LNCaP clone FGC (cell line): ENCODE measurements around the gene ARHGAP21.
A peak's percentile ranks its signal among the peaks of the same experiment; 100 is the strongest.

Experiments used
- DNase-seq: peaks from one replicate; pipeline ENCODE4 v3.0.0-alpha.2; 2011; ENCODE audit warnings: low read depth
- H3K4me3 ChIP-seq: 2 replicates; pipeline ENCODE4 v1.5.1; 2011; ENCODE audit warnings: mild to moderate bottlenecking, low read depth, low read length, control low read depth
- CTCF ChIP-seq: IDR thresholded peaks from 2 replicates; pipeline ENCODE4 v1.5.1; 2012; ENCODE audit warnings: mild to moderate bottlenecking; ENCODE audit not compliant: control insufficient read depth, insufficient read depth; ENCODE audit errors: extremely low read depth

Gene ARHGAP21

GRCh38 chr10:24722676-24723385, 856 bp downstream of the ARHGAP21 start:
- DNase-seq: no peak
- TF ChIP-seq CTCF: no peak
- peak overlapping the region; percentile 76 for H3K4me3 ChIP-seq

- no peak for DNase-seq
- TF ChIP-seq CTCF: no peak
- peak overlapping the region; percentile 76 for H3K4me3 ChIP-seq
Measured at GRCh38 chr10:24722131-24722675, 1.5 kb downstream of the ARHGAP21 start.

DNA sequence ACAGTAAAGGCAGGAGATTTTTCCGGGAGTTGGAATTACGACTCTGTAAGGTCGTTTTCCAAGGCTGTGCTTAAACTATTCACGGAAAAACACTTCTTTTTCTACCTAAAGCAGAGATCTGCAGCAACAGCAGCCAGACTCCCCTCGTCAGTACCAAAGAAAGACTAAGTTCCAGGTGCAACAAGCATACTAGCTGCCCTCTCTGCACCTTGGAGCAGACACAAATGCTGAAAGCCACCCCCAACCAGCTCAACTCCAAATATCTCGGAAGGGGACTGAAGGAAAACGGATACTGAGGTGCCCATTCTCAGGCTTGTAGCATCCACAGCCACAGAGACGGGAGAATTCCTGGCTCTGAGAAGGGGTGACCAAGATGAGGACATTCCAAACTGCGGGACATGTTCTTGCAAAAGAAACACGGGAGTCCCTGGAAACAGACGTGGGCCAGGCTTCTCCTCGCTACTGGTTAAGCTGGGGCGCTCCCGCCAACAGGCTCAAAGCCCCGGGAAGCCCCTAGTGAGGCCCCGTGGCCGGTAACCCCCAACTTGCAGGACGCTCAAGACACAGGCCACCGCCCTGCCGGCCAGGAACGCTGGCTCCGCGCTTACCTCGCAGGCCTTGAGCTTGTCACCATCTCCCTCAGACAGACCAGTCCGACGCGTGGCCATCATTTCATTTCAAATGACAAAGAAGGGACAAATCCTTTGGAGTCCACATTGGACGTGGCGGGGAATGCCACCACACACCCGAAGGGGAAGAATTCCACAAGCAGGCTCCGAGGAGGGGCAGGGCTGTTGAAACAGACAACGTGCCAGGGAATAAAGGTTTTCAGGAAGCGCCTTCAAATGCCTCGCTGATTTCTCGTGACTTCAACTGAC, 2.2 kb downstream of the ARHGAP21 start:
- H3K4me3 ChIP-seq: no peak overlapping the region; the same call in 1 of the 2 replicates
- TF ChIP-seq CTCF: no peak
- no peak for DNase-seq

GRCh38 chr10:24720096-24720495, 3.6 kb downstream of the ARHGAP21 start:
- TF ChIP-seq CTCF: no peak
- DNase-seq: no peak
- H3K4me3 ChIP-seq: 0 out of 2 replicates have a peak overlapping the region, but pooled peaks have one; percentile 3

DNA sequence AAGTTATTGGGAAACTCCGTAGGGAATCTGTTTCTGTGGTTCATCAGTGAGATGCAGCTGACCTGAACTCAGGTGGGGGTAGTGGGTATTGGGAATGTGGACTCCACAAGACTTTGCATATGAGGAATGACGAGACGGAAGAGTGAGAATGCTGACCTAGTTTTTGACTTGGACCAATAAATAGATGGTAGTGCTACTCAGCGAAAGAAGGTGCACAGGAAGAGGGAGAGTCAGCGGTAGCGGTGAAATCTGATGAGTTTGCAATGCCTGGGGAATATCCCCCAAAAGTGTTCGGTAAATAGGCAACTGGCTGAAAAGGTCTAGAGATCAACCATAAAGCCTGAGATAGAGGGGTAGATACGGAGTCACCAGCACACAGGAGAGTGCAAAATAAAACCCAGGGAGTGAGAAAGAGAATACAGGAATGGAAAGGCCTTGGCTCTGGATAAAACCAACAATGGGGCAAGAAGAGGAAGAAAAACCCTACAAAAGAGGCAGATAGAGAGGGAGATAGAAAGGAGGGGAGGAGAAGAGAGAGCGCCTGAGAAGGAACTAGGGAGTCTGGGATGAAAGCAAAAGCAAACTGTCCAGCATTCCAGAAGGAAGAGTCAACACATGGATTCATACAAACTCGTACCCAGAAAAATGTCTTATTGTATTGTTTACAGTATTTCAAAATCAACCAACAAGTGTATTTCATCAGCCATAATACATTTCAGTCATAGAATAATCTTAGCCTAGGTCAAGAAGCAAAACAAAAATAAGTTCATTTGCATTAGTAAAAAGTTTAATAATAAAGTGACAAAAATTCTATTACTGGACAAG, 5.4 kb downstream of the ARHGAP21 start:
- TF ChIP-seq CTCF: no peak
- no peak overlapping the region for H3K4me3 ChIP-seq
- no peak for DNase-seq

DNA sequence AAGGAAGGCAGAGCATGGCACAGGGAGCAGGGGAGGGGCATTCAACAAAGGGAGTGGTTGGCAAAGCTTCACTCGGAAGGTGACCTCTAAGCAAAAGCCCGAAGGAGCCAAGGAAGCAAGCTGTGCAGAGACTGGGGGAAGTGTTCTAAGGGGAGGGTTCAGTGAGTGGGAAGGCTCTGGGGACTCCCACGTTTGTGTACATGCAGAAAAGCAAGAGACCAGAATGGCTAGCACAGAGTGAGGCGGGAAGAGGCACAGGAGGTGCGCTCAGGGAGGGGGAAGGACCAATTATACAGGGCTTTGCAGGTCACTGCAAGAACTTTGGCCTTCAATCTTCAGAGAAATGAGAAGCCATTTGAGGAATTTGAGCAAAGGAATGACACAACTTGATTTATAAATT, 7.4 kb downstream of the ARHGAP21 start:
- no peak for DNase-seq

More for the DNA sequence above, 7.4 kb downstream of the ARHGAP21 start:
- no peak overlapping the region for H3K4me3 ChIP-seq
- no peak for TF ChIP-seq CTCF
